Trophoblast cell (in vitro differentiated cells and primary cell): Measurements from ENCODE around the gene CSF3R.

ENCODE experiments used
- DNase-seq, 2 donors: peaks; one replicate each; pipeline ENCODE4 v3.0.0-alpha.2; 2016
- H2AFZ ChIP-seq: 2 replicates; pipeline ENCODE4 v1.6.1; 2013; ENCODE audit warnings: low read length, moderate library complexity, mild to moderate bottlenecking; ENCODE audit not compliant: insufficient read depth, poor library complexity
- H2AK5ac ChIP-seq: 2 replicates; pipeline ENCODE4 v1.6.1; 2013; ENCODE audit warnings: mild to moderate bottlenecking, low read length
- H2BK120ac ChIP-seq: 2 replicates; pipeline ENCODE4 v1.6.1; 2013; ENCODE audit warnings: low read length, mild to moderate bottlenecking, moderate library complexity; ENCODE audit not compliant: insufficient read depth, poor library complexity
- H2BK12ac ChIP-seq: 2 replicates; pipeline ENCODE4 v1.6.1; 2013; ENCODE audit warnings: mild to moderate bottlenecking, low read length, moderate library complexity
- H2BK5ac ChIP-seq: 2 replicates; pipeline ENCODE4 v1.6.1; 2013; ENCODE audit warnings: low read length, low read depth, moderate library complexity, mild to moderate bottlenecking; ENCODE audit not compliant: poor library complexity
- H3K14ac ChIP-seq: 2 replicates; pipeline ENCODE4 v1.6.1; 2013; ENCODE audit warnings: mild to moderate bottlenecking, low read length
- H3K18ac ChIP-seq: 2 replicates; pipeline ENCODE4 v1.6.1; 2013; ENCODE audit warnings: mild to moderate bottlenecking, low read length
- H3K23ac ChIP-seq: 2 replicates; pipeline ENCODE4 v1.6.1; 2013; ENCODE audit warnings: low read length
- H3K27ac ChIP-seq: 2 replicates; pipeline ENCODE4 v1.5.1; 2013; ENCODE audit warnings: low read depth, mild to moderate bottlenecking, inconsistent platforms, low read length, moderate library complexity
- H3K27me3 ChIP-seq: 2 replicates; pipeline ENCODE4 v1.6.1; 2013; ENCODE audit warnings: inconsistent platforms, mild to moderate bottlenecking, low read length, moderate library complexity; ENCODE audit not compliant: insufficient read depth
- H3K36me3 ChIP-seq, 2 experiments: 1 replicate in 1 of 2; 2 replicates in 1 of 2; pipeline ENCODE4 v1.6.1; 2013; ENCODE audit warnings: low read length in 2 of 2, mild to moderate bottlenecking in 2 of 2, moderate library complexity in 1 of 2; ENCODE audit not compliant: insufficient read depth in 2 of 2, control insufficient read depth in 1 of 2
- H3K4ac ChIP-seq: 2 replicates; pipeline ENCODE4 v1.6.1; 2013; ENCODE audit warnings: low read depth, mild to moderate bottlenecking, low read length, moderate library complexity
- H3K4me1 ChIP-seq, 2 experiments: 1 replicate in 1 of 2; 2 replicates in 1 of 2; pipeline ENCODE4 v1.6.1; 2013; ENCODE audit warnings: low read length in 2 of 2, mild to moderate bottlenecking in 2 of 2, moderate library complexity in 1 of 2; ENCODE audit not compliant: insufficient read depth in 2 of 2, control insufficient read depth in 1 of 2
- H3K4me2 ChIP-seq: 2 replicates; pipeline ENCODE4 v1.6.1; 2013; ENCODE audit warnings: inconsistent platforms, mild to moderate bottlenecking, low read length, moderate library complexity
- H3K4me3 ChIP-seq: 2 replicates; pipeline ENCODE4 v1.5.1; 2013; ENCODE audit warnings: mild to moderate bottlenecking, low read depth, low read length, inconsistent platforms
- H3K79me1 ChIP-seq: one replicate; pipeline ENCODE4 v1.6.1; 2013; ENCODE audit warnings: low read length
- H3K79me2 ChIP-seq: 2 replicates; pipeline ENCODE4 v1.6.1; 2013; ENCODE audit warnings: low read length, mild to moderate bottlenecking; ENCODE audit not compliant: control insufficient read depth, insufficient read depth, poor library complexity
- H3K9ac ChIP-seq: 2 replicates; pipeline ENCODE4 v1.6.1; 2013; ENCODE audit warnings: mild to moderate bottlenecking, low read length
- H3K9me3 ChIP-seq: 2 replicates; pipeline ENCODE4 v1.6.1; 2013; ENCODE audit warnings: low read depth, mild to moderate bottlenecking, control low read depth, inconsistent platforms, low read length; ENCODE audit not compliant: insufficient read depth
- H4K12ac ChIP-seq: 2 replicates; pipeline ENCODE4 v1.6.1; 2013; ENCODE audit warnings: low read depth, mild to moderate bottlenecking, low read length, moderate library complexity
- H4K8ac ChIP-seq: 2 replicates; pipeline ENCODE4 v1.6.1; 2013; ENCODE audit warnings: low read depth, mild to moderate bottlenecking, low read length, moderate library complexity
- H4K91ac ChIP-seq: one replicate; pipeline ENCODE4 v1.6.1; 2013; ENCODE audit warnings: low read depth, mild to moderate bottlenecking, low read length, moderate library complexity
- WGBS: extraction: QIAGEN DNeasy Blood & Tissue Kit; methylation state at CpG from one replicate; pipeline ENCODE4 v1.1.7; 2013; ENCODE audit warnings: missing lambda C conversion rate; ENCODE audit not compliant: insufficient read length, insufficient coverage; ENCODE audit errors: extremely low coverage; 5-methylcytosine and 5-hydroxymethylcytosine counted together

CSF3R gene

DNA sequence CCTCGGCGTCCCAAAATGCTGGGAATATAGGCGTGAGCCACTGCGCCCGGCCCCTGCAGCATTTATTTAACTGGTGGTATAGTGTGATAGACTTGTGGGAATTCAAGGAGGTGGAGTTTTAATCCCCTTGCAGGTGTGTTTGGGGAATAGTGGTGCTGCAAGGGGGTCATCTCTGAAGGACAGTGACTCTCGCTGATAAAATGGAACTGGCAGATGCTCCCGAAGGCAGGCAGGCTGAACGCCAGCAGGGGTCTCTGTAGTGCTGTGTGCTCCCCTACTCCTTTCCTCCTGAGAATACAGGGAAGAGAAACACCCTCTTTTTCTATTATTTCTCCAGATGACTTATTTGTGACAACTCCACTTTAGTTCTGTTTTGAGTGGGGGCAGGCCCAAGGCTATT lies 36.4 kb downstream of the CSF3R start:
- DNase-seq, result no peak
- Histone ChIP-seq H3K9ac (no peak overlapping the region), H3K79me2 (no peaks in the 10 kb centered on the region), H2BK5ac (no peak overlapping the region), H3K23ac (no peak overlapping the region), H3K79me1 (peaks cover 6% of the 10 kb centered on the region), H4K91ac (no peak overlapping the region), H2BK12ac (no peak overlapping the region), H3K4me3 (no peak overlapping the region), H2AFZ (no peak overlapping the region), H3K27ac (no peak overlapping the region), H3K9me3 (no peaks in the 10 kb centered on the region), H3K14ac (no peak overlapping the region), H3K4ac (no peak overlapping the region), H3K4me1 (peaks cover 4 to 10% of the 10 kb centered on the region in 2 experiments), H3K36me3 (no peaks in the 10 kb centered on the region), H4K12ac (peak overlapping the region; percentile 26), H3K18ac (no peak overlapping the region), H2AK5ac (no peak overlapping the region), H3K27me3 (no peaks in the 10 kb centered on the region), H2BK120ac (no peak overlapping the region), H3K4me2 (no peak overlapping the region), H4K8ac (no peak overlapping the region)
- WGBS, result no CpG with 5 or more reads among the region's 8 CpGs

DNA sequence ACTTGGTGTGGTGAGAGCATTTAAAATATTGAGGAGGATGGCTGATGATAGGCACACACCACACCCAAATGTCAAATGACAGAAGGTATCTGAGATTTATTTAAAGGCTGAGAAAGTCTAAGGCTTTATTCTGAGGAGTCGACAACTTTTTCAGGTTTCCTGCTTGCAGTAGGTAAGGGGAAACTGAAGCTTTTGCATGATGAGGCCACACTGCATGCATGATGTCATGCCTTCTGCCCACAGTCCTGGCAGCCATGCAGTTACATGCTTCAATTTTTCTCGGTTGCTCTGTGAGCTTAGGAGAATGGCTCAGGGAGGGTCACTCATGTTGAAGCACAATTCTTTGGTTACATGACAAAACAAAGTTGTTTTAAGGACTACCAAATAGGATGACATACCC lies 39.4 kb downstream of the CSF3R start:
- WGBS, result no CpG with 5 or more reads among the region's 2 CpGs
- H3K14ac ChIP-seq, result no peak overlapping the region
- no peak overlapping the region for H2BK12ac ChIP-seq
- no peak overlapping the region for H3K18ac ChIP-seq
- peaks cover 11% of the 10 kb centered on the region for H3K79me1 ChIP-seq
- DNase-seq, result no peak
- H2BK120ac ChIP-seq, result no peak overlapping the region
- H4K91ac ChIP-seq, result no peak overlapping the region
- no peaks in the 10 kb centered on the region for H3K79me2 ChIP-seq
- H2BK5ac ChIP-seq, result no peak overlapping the region
- no peaks in the 10 kb centered on the region for H3K27me3 ChIP-seq
- H3K23ac ChIP-seq, result no peak overlapping the region
- H3K9ac ChIP-seq, result no peak overlapping the region
- no peak overlapping the region for H4K12ac ChIP-seq
- no peak overlapping the region for H4K8ac ChIP-seq
- H3K36me3 ChIP-seq, result no peaks in the 10 kb centered on the region
- no peak overlapping the region for H3K27ac ChIP-seq
- no peak overlapping the region for H3K4me2 ChIP-seq
- no peak overlapping the region for H2AFZ ChIP-seq
- H3K9me3 ChIP-seq, result no peaks in the 10 kb centered on the region
- H2AK5ac ChIP-seq, result no peak overlapping the region
- H3K4ac ChIP-seq, result no peak overlapping the region
- peaks cover 8 to 19% of the 10 kb centered on the region in 2 experiments for H3K4me1 ChIP-seq
- no peak overlapping the region for H3K4me3 ChIP-seq

DNA sequence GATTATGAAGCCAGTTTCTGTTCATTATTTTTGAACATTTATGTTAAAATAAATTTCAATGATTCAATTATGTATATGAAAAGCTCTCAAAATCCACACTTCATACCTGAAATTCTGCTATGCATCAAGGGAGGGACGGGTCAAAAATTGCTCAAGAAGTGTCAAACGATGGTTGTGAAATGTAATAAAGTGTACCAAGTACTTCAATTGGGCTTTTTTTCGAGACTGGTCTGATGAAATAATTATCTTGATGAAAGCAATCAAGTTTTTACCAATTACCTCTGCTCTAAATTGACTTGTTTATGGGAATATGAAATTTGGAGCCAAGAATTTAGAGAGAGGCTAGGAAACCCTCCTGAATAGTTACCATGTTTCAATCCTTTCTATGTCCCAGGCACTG lies 40.4 kb downstream of the CSF3R start:
- no peak overlapping the region for H3K4me3 ChIP-seq
- H3K27me3 ChIP-seq, result no peaks in the 10 kb centered on the region
- H2AFZ ChIP-seq, result no peak overlapping the region
- H3K23ac ChIP-seq, result no peak overlapping the region
- DNase-seq, result peak in 1 of 2 donors; percentile 34
- H3K9me3 ChIP-seq, result no peaks in the 10 kb centered on the region
- H3K9ac ChIP-seq, result no peak overlapping the region
- peaks cover 12 to 21% of the 10 kb centered on the region in 2 experiments for H3K4me1 ChIP-seq
- H3K18ac ChIP-seq, result no peak overlapping the region
- H3K27ac ChIP-seq, result no peak overlapping the region
- H2AK5ac ChIP-seq, result no peak overlapping the region
- no peak overlapping the region for H3K4ac ChIP-seq
- no peaks in the 10 kb centered on the region for H3K79me2 ChIP-seq
- no peak overlapping the region for H2BK120ac ChIP-seq
- H3K14ac ChIP-seq, result no peak overlapping the region
- no peak overlapping the region for H4K12ac ChIP-seq
- H3K4me2 ChIP-seq, result no peak overlapping the region
- H4K8ac ChIP-seq, result no peak overlapping the region
- no peak overlapping the region for H4K91ac ChIP-seq
- peaks cover 17% of the 10 kb centered on the region for H3K79me1 ChIP-seq
- H2BK12ac ChIP-seq, result no peak overlapping the region
- H3K36me3 ChIP-seq, result no peaks in the 10 kb centered on the region
- WGBS, result no CpG with 5 or more reads among the region's 3 CpGs
- H2BK5ac ChIP-seq, result no peak overlapping the region

DNA sequence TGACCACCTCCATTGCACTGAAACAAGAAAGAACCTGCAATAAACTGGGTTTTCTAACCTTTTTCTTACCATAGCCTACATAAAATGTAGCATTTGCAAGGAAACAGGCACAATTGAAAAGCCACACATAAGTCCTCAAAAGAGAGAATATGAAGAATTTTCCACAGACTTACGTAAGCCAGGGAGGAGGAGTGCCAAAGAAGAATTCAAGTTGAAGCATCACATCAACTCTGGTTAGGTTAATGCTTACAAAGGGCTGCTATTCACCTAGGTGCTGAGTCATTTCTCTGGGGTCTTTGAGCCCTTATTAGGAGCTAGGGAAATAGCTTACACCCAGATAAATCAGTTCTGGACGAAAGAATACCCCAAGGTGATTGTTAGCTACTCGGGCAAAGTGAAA lies 42.1 kb downstream of the CSF3R start:
- no peak overlapping the region for H4K12ac ChIP-seq

More for the DNA sequence above, 42.1 kb downstream of the CSF3R start:
- Histone ChIP-seq H3K4me2 (peak overlapping the region; percentile 8), H3K4me3 (no peak overlapping the region), H4K91ac (peak overlapping the region; percentile 72), H4K8ac (peak overlapping the region; percentile 58), H2BK5ac (peak overlapping the region; percentile 41), H3K18ac (no peak overlapping the region), H3K79me1 (peaks cover 21% of the 10 kb centered on the region), H3K27ac (peak overlapping the region; percentile 83), H2AFZ (no peak overlapping the region), H3K23ac (no peak overlapping the region), H2BK120ac (peak overlapping the region; percentile 87), H2BK12ac (peak overlapping the region; percentile 63), H3K79me2 (peaks cover 1% of the 10 kb centered on the region), H3K9me3 (no peaks in the 10 kb centered on the region), H3K14ac (no peak overlapping the region), H3K4ac (no peak overlapping the region), H2AK5ac (no peak overlapping the region), H3K36me3 (no peaks in the 10 kb centered on the region), H3K27me3 (no peaks in the 10 kb centered on the region), H3K4me1 (peaks cover 15 to 25% of the 10 kb centered on the region in 2 experiments), H3K9ac (no peak overlapping the region)
- DNase-seq, result peak in 1 of 2 donors; percentile 38
- no CpG with 5 or more reads among the region's 3 CpGs for WGBS
